D721Med (cell line): ENCODE measurements around the gene SETD3.

ENCODE experiments used
- DNase-seq: peaks from one replicate; pipeline ENCODE4 v3.0.0; 2011; ENCODE audit warnings: low spot score; ENCODE audit not compliant: insufficient read length
- FAIRE-seq: peaks from 2 replicates; lab custom pipeline; 2011; peaks lifted over from hg19 to GRCh38; lab: Jason Lieb, UNC
- TF ChIP-seq, protein P1 (sequence below): IDR thresholded peaks from 2 replicates; pipeline ENCODE4 v1.5.1; 2012; ENCODE audit warnings: mild to moderate bottlenecking, control low read depth; ENCODE audit not compliant: insufficient read depth; ENCODE audit errors: missing control alignments

Gene SETD3

DNA sequence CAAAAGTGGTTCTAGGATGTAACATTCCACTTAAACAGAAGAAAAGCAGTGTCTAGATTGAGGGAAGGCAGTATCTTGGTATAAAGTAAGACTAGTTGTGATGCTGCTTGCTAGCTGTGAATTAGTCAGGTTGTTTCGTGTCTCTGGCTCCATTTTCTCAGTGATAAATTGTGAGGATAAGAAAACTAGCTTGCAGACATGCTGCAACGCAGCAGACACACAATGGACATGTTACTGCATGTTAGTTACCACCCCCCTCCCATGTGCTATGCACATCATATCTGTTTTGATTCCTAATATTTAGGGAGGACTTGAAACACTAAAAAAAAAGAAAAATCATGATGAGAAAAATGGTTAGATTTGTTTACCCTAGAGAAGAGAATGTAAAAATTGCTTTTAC, 3.4 kb upstream of the SETD3 start:
- no peak for FAIRE-seq
- TF ChIP-seq, protein P1, sequence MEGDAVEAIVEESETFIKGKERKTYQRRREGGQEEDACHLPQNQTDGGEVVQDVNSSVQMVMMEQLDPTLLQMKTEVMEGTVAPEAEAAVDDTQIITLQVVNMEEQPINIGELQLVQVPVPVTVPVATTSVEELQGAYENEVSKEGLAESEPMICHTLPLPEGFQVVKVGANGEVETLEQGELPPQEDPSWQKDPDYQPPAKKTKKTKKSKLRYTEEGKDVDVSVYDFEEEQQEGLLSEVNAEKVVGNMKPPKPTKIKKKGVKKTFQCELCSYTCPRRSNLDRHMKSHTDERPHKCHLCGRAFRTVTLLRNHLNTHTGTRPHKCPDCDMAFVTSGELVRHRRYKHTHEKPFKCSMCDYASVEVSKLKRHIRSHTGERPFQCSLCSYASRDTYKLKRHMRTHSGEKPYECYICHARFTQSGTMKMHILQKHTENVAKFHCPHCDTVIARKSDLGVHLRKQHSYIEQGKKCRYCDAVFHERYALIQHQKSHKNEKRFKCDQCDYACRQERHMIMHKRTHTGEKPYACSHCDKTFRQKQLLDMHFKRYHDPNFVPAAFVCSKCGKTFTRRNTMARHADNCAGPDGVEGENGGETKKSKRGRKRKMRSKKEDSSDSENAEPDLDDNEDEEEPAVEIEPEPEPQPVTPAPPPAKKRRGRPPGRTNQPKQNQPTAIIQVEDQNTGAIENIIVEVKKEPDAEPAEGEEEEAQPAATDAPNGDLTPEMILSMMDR: no peak
- no peak for DNase-seq

DNA sequence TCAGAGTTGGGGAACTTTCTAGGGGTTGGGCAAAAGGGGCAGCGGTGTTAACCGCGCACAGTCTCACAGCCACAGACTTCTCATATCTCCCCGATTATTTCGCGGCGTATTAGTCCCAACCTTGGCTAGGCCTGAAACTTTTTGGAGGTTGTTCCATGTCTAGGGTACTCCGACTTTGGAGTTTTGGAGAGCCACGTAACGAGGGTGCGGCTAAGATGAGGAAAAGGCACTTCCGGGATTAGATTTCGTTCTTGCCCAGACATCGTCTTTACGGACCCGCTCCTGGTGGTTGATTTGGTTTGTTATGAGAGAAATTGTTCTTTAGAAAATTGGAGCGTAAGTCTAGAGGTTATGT, 1.1 kb upstream of the SETD3 start:
- DNase-seq (no peak), FAIRE-seq (no peak)
- TF ChIP-seq, protein P1: no peak

DNA sequence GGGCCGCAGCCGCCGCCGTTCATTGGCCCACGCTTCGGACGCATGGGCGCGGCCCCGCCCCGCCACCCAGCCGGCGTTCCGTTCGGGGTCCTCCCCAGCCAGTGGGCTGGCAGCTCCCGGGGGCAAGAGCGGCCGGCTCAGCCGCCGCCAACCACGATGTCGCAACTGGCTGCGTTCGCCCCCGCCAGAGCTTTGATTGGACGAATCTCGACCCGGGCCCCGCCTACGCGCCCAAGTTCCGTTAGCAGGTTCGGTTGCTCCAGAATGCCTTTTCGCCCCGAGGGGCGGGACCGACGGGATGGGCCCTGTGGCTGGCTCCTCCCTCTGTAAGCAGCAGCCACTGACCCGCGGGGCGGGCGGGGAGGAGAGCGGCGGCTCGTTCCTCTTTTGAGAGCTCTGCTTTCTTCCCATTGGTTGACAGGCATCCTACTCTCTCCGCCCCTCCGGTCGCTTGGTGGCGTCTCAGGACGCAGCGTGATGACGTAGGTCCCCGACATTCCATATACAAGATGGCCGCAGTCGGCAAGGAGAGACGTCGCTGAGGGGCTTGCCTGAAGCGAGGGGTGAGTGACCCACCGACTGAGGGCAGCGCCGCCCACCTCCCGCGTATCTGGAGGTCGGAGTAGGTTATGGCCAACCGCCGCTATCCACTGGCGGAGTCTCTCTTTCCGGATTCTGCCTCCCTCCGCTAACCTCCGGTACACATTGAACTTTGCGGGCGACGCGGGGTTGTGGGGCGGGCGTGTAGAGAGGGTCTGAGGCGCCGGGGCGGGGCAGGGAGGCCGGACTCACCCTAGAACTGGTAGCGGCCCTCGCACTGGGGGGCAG, 472 bp upstream of the SETD3 start, which contains the start of gene CCNK:
TSS of gene CCNK (plus strand) at position 493 of the 828 bp plus-strand sequence. CDS start 11,269 bp downstream, outside the sequence.
- FAIRE-seq (no peak), DNase-seq (peak; percentile 91)

DNA sequence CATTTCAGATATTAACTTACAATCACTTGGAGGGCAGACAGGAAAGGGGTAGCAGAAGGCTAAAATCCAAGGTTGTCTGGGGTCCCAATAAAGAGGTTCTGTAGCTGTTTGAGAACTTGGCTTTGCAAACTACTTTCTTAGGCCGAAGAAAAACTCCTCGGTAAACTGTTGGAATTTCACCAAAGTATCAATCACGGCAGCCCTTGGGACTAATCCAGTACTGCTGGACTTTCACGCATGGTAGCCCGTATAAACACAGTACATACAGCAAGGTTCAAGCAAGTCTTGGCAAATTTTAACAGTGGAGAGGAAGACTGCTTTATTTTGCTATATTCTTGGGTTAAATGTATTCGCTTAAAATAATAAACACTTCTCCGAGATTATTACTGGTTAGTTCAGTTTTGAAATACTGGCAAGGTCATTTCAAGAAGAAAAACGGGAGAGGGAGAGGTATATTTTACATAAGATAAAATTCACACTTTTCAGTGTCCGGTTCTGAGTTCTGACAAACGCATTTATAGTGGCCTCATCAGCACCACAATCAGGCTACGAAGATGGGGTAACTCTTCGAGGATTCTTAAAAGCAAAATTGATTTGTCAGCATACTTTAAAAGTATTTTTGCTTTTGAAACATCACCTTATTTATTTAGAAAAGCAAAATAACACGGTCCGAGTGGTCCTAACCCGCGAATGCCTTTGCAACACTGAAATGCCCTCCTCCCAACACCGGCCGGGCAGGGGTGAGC, 1.3 kb downstream of the SETD3 start:
- FAIRE-seq: no peak
- no peak for DNase-seq

More for the DNA sequence above, 472 bp upstream of the SETD3 start, which contains the start of gene CCNK:
- TF ChIP-seq, protein P1: no peak

DNA sequence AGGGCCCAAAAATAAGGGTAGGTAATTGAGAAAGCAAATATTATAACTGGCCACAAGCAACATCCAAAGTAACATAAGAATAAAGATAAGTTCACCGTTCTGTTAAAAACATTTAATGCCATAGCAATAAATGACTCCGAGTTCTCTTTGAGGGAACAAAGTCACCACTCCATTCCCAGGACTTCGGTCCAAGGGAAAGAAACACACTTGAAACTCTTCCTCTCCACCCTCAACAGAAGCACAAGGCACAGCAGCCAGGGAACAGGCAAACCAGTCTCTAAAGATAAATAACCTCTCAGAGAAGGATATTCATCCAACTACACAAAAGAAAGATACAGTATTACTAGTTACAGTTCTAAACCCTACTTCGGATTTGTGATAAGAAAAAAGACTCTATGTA, 2.5 kb downstream of the SETD3 start:
- no peak for FAIRE-seq
- TF ChIP-seq, protein P1: no peak
- no peak for DNase-seq

More for the DNA sequence above, 1.3 kb downstream of the SETD3 start:
- TF ChIP-seq, protein P1: no peak

DNA sequence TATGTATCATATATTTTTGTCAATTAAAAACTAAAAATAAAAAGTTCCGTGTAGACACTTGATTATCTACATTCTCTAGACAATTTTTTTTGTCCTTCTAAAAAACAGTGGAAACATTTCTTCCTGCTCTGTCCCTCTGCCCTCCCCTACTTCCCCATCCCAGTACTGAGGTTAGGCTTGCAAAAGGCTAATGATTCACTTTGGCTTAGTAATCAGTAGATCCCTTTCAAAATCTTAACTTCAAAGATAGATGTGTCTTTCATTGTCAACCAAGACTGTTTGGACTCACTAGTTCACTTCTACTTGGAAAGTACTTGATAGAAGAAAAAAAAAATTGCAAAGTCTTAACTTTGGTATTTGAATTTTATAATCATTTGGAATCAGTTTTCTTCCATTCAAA, 3.8 kb downstream of the SETD3 start:
- FAIRE-seq: no peak
- no peak for DNase-seq
- TF ChIP-seq, protein P1: no peak
